Mammary epithelial cell (primary cell): Measurements from ENCODE around the gene GC.

Source experiments
- EZH2 ChIP-seq: IDR thresholded peaks from 2 replicates; pipeline ENCODE4 v1.6.1; 2012; ENCODE audit warnings: low read length, inconsistent platforms, borderline replicate concordance
- TF ChIP-seq, protein P1 (sequence below), 2 donors: IDR thresholded peaks in 1 of 2; conservative IDR thresholded peaks in 1 of 2; 2 replicates each; pipeline ENCODE4 v1.5.1; 2011 to 2012; ENCODE audit warnings: inconsistent platforms in 2 of 2, low read length in 2 of 2, mild to moderate bottlenecking in 2 of 2, control low read depth in 1 of 2, low read depth in 1 of 2; ENCODE audit not compliant: insufficient read depth in 1 of 2; ENCODE audit errors: extremely low read depth in 1 of 2

- TF ChIP-seq, protein P1, sequence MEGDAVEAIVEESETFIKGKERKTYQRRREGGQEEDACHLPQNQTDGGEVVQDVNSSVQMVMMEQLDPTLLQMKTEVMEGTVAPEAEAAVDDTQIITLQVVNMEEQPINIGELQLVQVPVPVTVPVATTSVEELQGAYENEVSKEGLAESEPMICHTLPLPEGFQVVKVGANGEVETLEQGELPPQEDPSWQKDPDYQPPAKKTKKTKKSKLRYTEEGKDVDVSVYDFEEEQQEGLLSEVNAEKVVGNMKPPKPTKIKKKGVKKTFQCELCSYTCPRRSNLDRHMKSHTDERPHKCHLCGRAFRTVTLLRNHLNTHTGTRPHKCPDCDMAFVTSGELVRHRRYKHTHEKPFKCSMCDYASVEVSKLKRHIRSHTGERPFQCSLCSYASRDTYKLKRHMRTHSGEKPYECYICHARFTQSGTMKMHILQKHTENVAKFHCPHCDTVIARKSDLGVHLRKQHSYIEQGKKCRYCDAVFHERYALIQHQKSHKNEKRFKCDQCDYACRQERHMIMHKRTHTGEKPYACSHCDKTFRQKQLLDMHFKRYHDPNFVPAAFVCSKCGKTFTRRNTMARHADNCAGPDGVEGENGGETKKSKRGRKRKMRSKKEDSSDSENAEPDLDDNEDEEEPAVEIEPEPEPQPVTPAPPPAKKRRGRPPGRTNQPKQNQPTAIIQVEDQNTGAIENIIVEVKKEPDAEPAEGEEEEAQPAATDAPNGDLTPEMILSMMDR (conservative IDR thresholded peaks at IDR 0.05 in 1 of 2, IDR thresholded peaks at IDR 0.05 in 1 of 2; ENCODE audit: extremely low read depth in 1 of 2, insufficient read depth in 1 of 2, low read depth in 1 of 2, low read length in 2 of 2): no peak
- no peak for TF ChIP-seq EZH2
Observed at GRCh38 chr4:71729856-71730255, 54.0 kb downstream of the GC start.
